HCT116 (cell line): ENCODE results near the gene KISS1R. TPM values are rescaled to one million over a fixed set of nuclear protein-coding genes. Genes with fewer than 3 reads are reported as not detected.

Experiments used
- ATAC-seq: fragments of 200-7000 bp; cut with Tn5 transposase; 2 replicates; pipeline ENCODE4 v1.9.1; 2020; ENCODE audit warnings: mild to moderate bottlenecking, moderate library complexity
- BruUV-seq: library from RNA; stranded (reverse); fragments of 400-500 nt; replicated peaks from 2 replicates; lab custom pipeline; 2021; lab: Mats Ljungman, UMichigan
- CTCF ChIA-PET: fragments of 300-600 bp; sonication (Branson Sonifier 250); formaldehyde crosslinking; loops from one replicate; lab custom pipeline; 2021; ENCODE audit warnings: antibody characterized with exemption; lab: Charles Lee
- POLR2A ChIA-PET: fragments of 300-600, 350-600 bp; sonication (Branson Sonifier 250); formaldehyde crosslinking; loops from one replicate; lab custom pipeline; 2021; ENCODE audit warnings: antibody characterized with exemption; lab: Charles Lee
- RAD21 ChIA-PET, 2 experiments: fragments of 300-600 bp; sonication (Branson Sonifier 250); formaldehyde crosslinking; loops; one replicate each; lab custom pipeline; 2023; ENCODE audit warnings: low total read pairs in 2 of 2; ENCODE audit not compliant: uncharacterized antibody in 2 of 2, unreplicated experiment in 2 of 2, low non-redundant PET in 1 of 2; lab: Charles Lee
- DNase-seq: peaks from one replicate; pipeline ENCODE4 v3.0.0-alpha.2; 2010; ENCODE audit warnings: low read depth, low spot score
- H2AFZ ChIP-seq: fragments of 200-600 bp; shearing (Covaris generic), sonication (generic); 2 replicates; pipeline ENCODE4 v1.6.1; 2017; ENCODE audit warnings: low read depth, mixed run types, mixed read lengths, antibody characterized with exemption, low read length; ENCODE audit not compliant: poor library complexity, severe bottlenecking
- H3K27ac ChIP-seq: 2 replicates; pipeline ENCODE4 v1.5.1; 2012; ENCODE audit warnings: low read depth, low read length
- H3K27me3 ChIP-seq: fragments of 200-600 bp; sonication (generic); 2 replicates; pipeline ENCODE4 v1.6.1; 2016; ENCODE audit warnings: mixed run types, low read length, mixed read lengths; ENCODE audit not compliant: insufficient read depth
- H3K36me3 ChIP-seq, 2 experiments: fragments of 200-500 bp in 1 of 2; fragments of 200-600 bp in 1 of 2; sonication (Bioruptor generic) in 1 of 2; sonication (generic) in 1 of 2; 2 replicates each; pipeline versions ENCODE4 v1.5.1 to v1.6.1; 2014 to 2016; ENCODE audit warnings: low read length in 2 of 2, inconsistent platforms in 1 of 2, mixed read lengths in 1 of 2, mixed run types in 1 of 2; ENCODE audit not compliant: insufficient read depth in 2 of 2, control insufficient read depth in 1 of 2
- H3K4me1 ChIP-seq, 2 experiments: fragments of 200-600 bp in 1 of 2; sonication (generic) in 1 of 2; 2 replicates each; pipeline versions ENCODE4 v1.5.1 to v1.6.1; 2012 to 2017; ENCODE audit warnings: low read length in 2 of 2, inconsistent platforms in 1 of 2, mild to moderate bottlenecking in 1 of 2, mixed read lengths in 1 of 2, mixed run types in 1 of 2, moderate library complexity in 1 of 2; ENCODE audit not compliant: insufficient read depth in 2 of 2, control insufficient read depth in 1 of 2
- H3K4me2 ChIP-seq: fragments of 200-600 bp; sonication (generic); 2 replicates; pipeline ENCODE4 v1.6.1; 2017; ENCODE audit warnings: mixed run types, low read length, mixed read lengths
- H3K4me3 ChIP-seq, 2 experiments: fragments of 200-600 bp in 1 of 2; sonication (generic) in 1 of 2; replicated peaks in 1 of 2; 2 replicates each; pipeline ENCODE4 v1.5.1; 2011 to 2016; ENCODE audit warnings: low read length in 2 of 2, control low read depth in 1 of 2, low read depth in 1 of 2, mild to moderate bottlenecking in 1 of 2, mixed read lengths in 1 of 2, mixed run types in 1 of 2
- H3K79me2 ChIP-seq: fragments of 200-600 bp; sonication (generic); 2 replicates; pipeline ENCODE4 v1.6.1; 2017; ENCODE audit warnings: mild to moderate bottlenecking, mixed run types, low read length, moderate library complexity, mixed read lengths; ENCODE audit not compliant: insufficient read depth
- H3K9ac ChIP-seq: fragments of 200-600 bp; sonication (generic); 2 replicates; pipeline ENCODE4 v1.6.1; 2016; ENCODE audit warnings: low read length, mixed read lengths
- H3K9me2 ChIP-seq: fragments of 200-600 bp; sonication (generic), shearing (Covaris generic); 2 replicates; pipeline ENCODE4 v1.6.1; 2017; ENCODE audit warnings: mixed run types, mild to moderate bottlenecking, moderate library complexity; ENCODE audit not compliant: insufficient read depth
- H3K9me3 ChIP-seq, 2 experiments: fragments of 200-500 bp in 1 of 2; fragments of 200-600 bp in 1 of 2; sonication (Bioruptor generic) in 1 of 2; sonication (generic) in 1 of 2; 2 replicates each; pipeline ENCODE4 v1.6.1; 2014 to 2017; ENCODE audit warnings: low read length in 2 of 2, mixed read lengths in 2 of 2, inconsistent platforms in 1 of 2, low read depth in 1 of 2, mild to moderate bottlenecking in 1 of 2, mixed run types in 1 of 2, moderate library complexity in 1 of 2; ENCODE audit not compliant: control insufficient read depth in 1 of 2, insufficient read depth in 1 of 2
- H4K20me1 ChIP-seq: fragments of 200-600 bp; sonication (generic), shearing (Covaris generic); 2 replicates; pipeline ENCODE4 v1.6.1; 2017; ENCODE audit warnings: mixed run types, mild to moderate bottlenecking, moderate library complexity; ENCODE audit not compliant: insufficient read depth
- CBX3 ChIP-seq: IDR thresholded peaks from 2 replicates; pipeline ENCODE4 v1.6.1; 2012; ENCODE audit warnings: low read depth
- EGR1 ChIP-seq: IDR thresholded peaks from 2 replicates; pipeline ENCODE4 v1.6.1; 2012; ENCODE audit warnings: low read depth
- ELF1 ChIP-seq: IDR thresholded peaks from 2 replicates; pipeline ENCODE4 v1.6.1; 2012; ENCODE audit warnings: low read depth, borderline replicate concordance
- FOSL1 ChIP-seq: IDR thresholded peaks from 2 replicates; pipeline ENCODE4 v1.6.1; 2012; ENCODE audit warnings: low read depth
- POLR2A ChIP-seq: IDR thresholded peaks from 2 replicates; pipeline ENCODE4 v1.7.0; 2011; ENCODE audit warnings: borderline replicate concordance; ENCODE audit not compliant: insufficient read depth, insufficient read length; ENCODE audit errors: extremely low read depth
- POLR2AphosphoS5 ChIP-seq: IDR thresholded peaks from 2 replicates; pipeline ENCODE4 v1.6.1; 2011; ENCODE audit warnings: mild to moderate bottlenecking, low read depth, low read length, moderate library complexity
- SIN3A ChIP-seq: IDR thresholded peaks from 2 replicates; pipeline ENCODE4 v1.6.1; 2012; ENCODE audit warnings: low read depth
- SRF ChIP-seq: IDR thresholded peaks from 2 replicates; pipeline ENCODE4 v1.6.1; 2012; ENCODE audit warnings: low read depth
- TCF7L2 ChIP-seq: IDR thresholded peaks from 2 replicates; pipeline ENCODE4 v1.7.0; 2011; ENCODE audit warnings: borderline replicate concordance, inconsistent platforms; ENCODE audit not compliant: insufficient read depth, insufficient read length; ENCODE audit errors: extremely low read depth
- ZBTB33 ChIP-seq: IDR thresholded peaks from 2 replicates; pipeline ENCODE4 v1.6.1; 2011; ENCODE audit warnings: mild to moderate bottlenecking, low read length, moderate library complexity; ENCODE audit not compliant: insufficient replicate concordance; ENCODE audit errors: extremely low read depth
- ZFX ChIP-seq: fragments of 450-650 bp; IDR thresholded peaks from 2 replicates; pipeline ENCODE4 v1.6.1; 2017
- ZNF274 ChIP-seq: fragments of 200-500 bp; sonication (Bioruptor generic); IDR thresholded peaks from 2 replicates; pipeline ENCODE4 v1.6.1; 2014; ENCODE audit warnings: mild to moderate bottlenecking, low read depth, low read length, inconsistent platforms
- intact Hi-C: fragments of 100-400 bp; cut with micrococcal nuclease; formaldehyde crosslinking; loops from 2 replicates; pipeline ENCODE4 v1.10.0; 2022
- total RNA-seq: library from RNA; stranded (reverse); gene quantifications from one replicate; pipeline ENCODE4 v1.2.1, GENCODE V29; 2021; ENCODE audit not compliant: unreplicated experiment
- TF ChIP-seq, protein P1 (sequence below): IDR thresholded peaks from 2 replicates; pipeline ENCODE4 v1.6.1; 2012
- TF ChIP-seq, protein P2 (sequence below), 3 experiments: fragments of 200-600 bp in 1 of 3; sonication (generic) in 1 of 3; IDR thresholded peaks in 2 of 3; conservative IDR thresholded peaks in 1 of 3; 2 replicates each; pipeline ENCODE4 v1.5.1; 2012 to 2017; ENCODE audit warnings: low read depth in 2 of 3, low read length in 2 of 3, antibody characterized with exemption in 1 of 3, borderline replicate concordance in 1 of 3, control low read depth in 1 of 3, mild to moderate bottlenecking in 1 of 3, mixed read lengths in 1 of 3, mixed run types in 1 of 3, moderate library complexity in 1 of 3; ENCODE audit not compliant: insufficient read depth in 1 of 3

The KISS1R gene
- total RNA-seq, 1 experiment from 2014 or later, result 5.9 TPM

DNA sequence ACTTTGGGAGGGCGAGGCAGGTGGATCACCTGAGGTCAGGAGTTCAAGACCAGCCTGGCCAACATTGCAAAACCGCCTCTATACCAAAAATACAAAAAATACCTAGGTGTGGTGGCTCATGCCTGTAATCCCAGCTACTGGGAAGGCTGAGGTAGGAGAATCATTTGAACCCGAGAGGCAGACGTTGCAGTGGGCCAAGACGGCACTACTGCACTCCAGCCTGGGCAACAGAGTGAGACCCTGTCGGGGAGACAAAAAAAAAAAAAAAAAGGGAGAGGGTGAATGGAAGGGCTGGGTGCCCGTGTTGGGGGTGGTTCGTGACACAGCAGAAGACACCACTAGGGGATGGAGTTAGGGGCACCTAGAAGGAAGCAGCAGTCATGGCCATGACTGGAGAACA lies 46.8 kb upstream of the KISS1R start:
- RAD21 ChIA-PET, result no interaction called here
- ATAC-seq, result no peak
- Histone ChIP-seq H3K79me2 (no peaks in the 10 kb centered on the region), H3K9me2 (no peaks in the 10 kb centered on the region), H3K4me3 (no peak overlapping the region), H3K4me2 (no peak overlapping the region), H4K20me1 (no peaks in the 10 kb centered on the region), H3K27ac (peak overlapping the region; percentile 71; the same call in 1 of the 2 replicates), H3K36me3 (peaks cover 5 to 15% of the 10 kb centered on the region in 2 experiments; a peak in 2 of 4 replicates), H3K9me3 (no peaks in the 10 kb centered on the region), H3K9ac (peak overlapping the region; percentile 62), H3K27me3 (no peaks in the 10 kb centered on the region), H3K4me1 (peaks cover 19 to 36% of the 10 kb centered on the region in 2 experiments), H2AFZ (no peak overlapping the region)
- TF ChIP-seq, protein P1, sequence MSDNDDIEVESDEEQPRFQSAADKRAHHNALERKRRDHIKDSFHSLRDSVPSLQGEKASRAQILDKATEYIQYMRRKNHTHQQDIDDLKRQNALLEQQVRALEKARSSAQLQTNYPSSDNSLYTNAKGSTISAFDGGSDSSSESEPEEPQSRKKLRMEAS, result no peak
- no peak for TF ChIP-seq CBX3
- TF ChIP-seq SRF, result no peak
- TF ChIP-seq TCF7L2, result no peak
- no peak for TF ChIP-seq POLR2A
- TF ChIP-seq EGR1, result no peak
- no peak for TF ChIP-seq ZFX
- TF ChIP-seq ZBTB33, result no peak
- no peak for TF ChIP-seq ELF1
- TF ChIP-seq POLR2AphosphoS5, result no peak
- TF ChIP-seq FOSL1, result no peak
- no peak for TF ChIP-seq SIN3A
- TF ChIP-seq, protein P2, sequence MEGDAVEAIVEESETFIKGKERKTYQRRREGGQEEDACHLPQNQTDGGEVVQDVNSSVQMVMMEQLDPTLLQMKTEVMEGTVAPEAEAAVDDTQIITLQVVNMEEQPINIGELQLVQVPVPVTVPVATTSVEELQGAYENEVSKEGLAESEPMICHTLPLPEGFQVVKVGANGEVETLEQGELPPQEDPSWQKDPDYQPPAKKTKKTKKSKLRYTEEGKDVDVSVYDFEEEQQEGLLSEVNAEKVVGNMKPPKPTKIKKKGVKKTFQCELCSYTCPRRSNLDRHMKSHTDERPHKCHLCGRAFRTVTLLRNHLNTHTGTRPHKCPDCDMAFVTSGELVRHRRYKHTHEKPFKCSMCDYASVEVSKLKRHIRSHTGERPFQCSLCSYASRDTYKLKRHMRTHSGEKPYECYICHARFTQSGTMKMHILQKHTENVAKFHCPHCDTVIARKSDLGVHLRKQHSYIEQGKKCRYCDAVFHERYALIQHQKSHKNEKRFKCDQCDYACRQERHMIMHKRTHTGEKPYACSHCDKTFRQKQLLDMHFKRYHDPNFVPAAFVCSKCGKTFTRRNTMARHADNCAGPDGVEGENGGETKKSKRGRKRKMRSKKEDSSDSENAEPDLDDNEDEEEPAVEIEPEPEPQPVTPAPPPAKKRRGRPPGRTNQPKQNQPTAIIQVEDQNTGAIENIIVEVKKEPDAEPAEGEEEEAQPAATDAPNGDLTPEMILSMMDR (IDR thresholded peaks at IDR 0.05 in 2 of 3, conservative IDR thresholded peaks at IDR 0.05 in 1 of 3; ENCODE audit: borderline replicate concordance in 1 of 3, insufficient read depth in 1 of 3, low read depth in 2 of 3, low read length in 2 of 3), result no peak
- no peak for TF ChIP-seq ZNF274
- no TSS peak for BruUV-seq
- no peak for DNase-seq
- CTCF ChIA-PET, result no interaction called here
- POLR2A ChIA-PET, result no interaction called here
- intact Hi-C loops, result no loop called here
